Measurements from ENCODE around the gene RRM2.

Gene RRM2

GRCh38 chr2:10160203-10160955, 37.8 kb downstream of the RRM2 start:
- DNase-seq: no peak

DNA sequence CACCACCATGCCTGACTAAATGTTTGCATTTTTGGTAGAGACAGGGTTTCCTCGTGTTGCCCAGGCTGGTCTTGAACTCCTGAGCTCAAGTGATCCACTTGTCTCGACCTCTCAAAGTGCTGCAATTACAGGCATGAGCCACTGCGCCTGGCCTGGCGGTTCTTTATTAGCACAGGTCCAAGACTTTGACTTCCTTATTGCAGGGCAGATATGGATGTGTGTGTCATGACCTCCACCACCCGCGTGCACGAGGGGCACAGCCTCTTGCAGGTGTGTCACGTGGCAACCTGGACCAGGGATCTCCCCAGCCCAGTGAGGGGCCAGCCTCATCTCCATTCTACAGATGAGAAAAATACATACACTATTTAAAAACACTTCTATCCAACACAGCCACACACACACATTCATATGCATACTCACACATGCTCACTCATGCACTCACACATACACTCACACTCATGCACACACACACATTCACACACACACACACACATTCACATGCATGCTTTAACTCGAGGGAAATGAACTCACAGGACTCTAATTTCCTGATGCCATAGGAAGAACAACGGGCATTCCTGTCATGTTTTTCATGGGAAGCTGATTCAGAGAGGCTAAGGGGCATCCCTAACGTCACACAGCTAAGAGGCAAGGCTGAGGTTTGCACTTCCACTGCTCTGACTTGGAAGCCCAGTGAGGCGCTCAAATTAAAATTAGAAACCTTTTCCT, 38.8 kb downstream of the RRM2 start:
- no peak for DNase-seq

GRCh38 chr2:10161961-10162441, 39.5 kb downstream of the RRM2 start:
- DNase-seq: no peak

DNA sequence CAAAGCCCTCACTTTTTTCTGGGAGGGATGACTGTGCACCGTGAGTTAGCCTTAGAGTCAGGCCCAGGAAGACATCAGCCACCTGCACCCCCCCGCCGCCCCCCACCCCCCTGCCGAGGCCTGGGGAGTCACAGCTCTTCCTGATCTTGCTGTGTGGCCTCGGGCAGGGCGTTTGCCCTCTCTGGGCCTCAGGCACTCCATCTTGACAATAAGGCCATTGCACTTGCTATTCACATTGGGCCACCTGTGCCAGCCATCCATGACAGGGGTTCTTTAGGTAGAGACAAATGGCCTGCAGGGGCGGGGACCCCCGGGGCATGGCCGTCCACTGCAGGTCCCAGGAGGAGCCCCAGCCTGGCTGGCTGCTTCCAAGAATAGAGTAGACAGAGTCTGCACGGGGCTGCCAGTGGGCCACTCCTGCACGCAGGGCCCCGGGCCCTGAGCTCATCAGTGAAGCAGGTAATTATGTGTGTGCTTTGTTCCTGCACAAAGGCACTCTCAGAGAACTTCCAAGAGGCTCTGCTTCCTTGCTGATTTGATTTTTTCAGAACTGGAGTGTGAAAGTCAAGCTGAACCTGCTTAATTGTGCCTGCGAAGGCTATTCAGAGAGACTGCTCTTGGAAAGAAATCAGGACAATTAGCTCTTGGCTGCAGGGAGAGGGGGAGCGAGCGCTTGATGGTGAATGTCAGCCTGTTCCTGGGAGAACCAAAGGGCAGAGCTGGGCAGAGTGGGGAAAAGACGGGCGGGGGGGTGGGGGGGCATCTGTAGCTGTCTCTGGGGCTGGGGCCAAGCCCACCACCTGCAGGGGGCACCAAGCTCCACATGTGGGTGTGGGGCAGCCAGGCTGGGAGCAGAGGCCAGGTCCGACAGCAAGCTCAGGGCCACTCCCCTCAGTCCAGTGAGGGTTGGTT, 40.3 kb downstream of the RRM2 start:
- peak; percentile 22 for DNase-seq

- DNase-seq: no peak
Measured at GRCh38 chr2:10163498-10164486, 41.3 kb downstream of the RRM2 start.

GRCh38 chr2:10164601-10165000, 42.1 kb downstream of the RRM2 start:
- DNase-seq: no peak

GRCh38 chr2:10165282-10165681, 42.7 kb downstream of the RRM2 start:
- no peak for DNase-seq

DNA sequence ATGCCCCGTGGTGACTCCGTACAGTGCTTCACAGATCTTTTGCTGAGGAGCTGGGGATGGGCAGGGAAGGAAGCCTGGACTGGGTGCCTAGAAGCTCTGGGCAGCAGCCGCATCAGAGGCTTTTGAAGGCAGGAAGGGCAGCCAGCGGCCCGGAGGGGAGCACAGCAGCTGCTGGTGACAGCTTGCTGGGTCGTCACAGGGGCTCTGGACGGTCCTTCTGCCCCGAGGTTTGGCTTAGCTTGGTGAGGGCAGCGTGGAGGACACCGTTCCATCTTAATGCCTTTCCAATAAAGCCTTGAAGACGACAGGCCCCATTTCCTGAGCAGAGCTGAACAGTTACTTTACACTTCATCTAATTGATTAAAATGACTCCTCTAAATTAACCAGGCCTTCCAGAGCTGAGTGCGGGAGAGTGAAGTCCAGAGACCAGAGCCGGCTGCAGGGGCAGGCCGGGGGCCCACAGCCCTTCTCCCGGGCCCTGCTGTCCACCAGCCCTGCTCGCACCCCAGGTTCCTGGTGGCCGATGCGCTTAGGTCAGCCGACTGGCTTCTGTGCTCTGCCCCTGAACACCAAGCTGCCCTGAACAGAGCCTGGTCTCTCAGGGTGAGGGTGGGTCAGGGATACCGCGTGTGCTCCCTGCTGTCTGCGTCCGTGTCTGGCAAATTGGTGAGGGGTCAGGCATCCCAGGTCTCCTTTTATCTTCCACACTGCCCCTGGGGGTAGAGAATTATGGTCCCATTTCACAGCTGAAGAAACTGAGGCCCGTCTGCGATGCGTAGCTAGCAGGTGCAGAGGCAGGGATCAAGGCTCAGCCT, 43.5 kb downstream of the RRM2 start:
- no peak for DNase-seq

- DNase-seq: no peak
Measured at GRCh38 chr2:10166676-10167292, 44.2 kb downstream of the RRM2 start.

GRCh38 chr2:10167316-10167715, 44.8 kb downstream of the RRM2 start:
- no peak for DNase-seq

DNA sequence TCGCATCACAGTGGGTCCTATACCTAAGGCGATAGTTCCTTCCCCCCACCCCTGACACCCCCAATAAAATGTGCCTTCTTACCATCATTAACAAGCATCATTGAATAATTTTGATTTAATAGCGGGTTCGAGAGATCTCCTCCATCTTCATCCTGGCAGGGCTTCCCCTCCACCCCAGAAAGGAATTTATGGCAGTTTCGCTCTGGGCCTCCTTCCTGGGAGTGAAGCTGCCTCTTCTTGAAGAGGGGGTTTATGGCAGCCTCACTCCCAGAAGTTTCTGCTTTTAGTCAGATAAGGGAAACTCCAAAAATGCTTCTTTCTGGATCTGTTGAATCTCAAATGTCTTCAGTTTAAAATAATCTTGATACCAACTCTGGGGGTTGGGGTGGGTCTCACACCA, 45.7 kb downstream of the RRM2 start:
- no peak for DNase-seq

GRCh38 chr2:10169053-10169578, 46.6 kb downstream of the RRM2 start:
- DNase-seq: no peak

- DNase-seq: no peak
Measured at GRCh38 chr2:10169581-10169980, 47.0 kb downstream of the RRM2 start.

DNA sequence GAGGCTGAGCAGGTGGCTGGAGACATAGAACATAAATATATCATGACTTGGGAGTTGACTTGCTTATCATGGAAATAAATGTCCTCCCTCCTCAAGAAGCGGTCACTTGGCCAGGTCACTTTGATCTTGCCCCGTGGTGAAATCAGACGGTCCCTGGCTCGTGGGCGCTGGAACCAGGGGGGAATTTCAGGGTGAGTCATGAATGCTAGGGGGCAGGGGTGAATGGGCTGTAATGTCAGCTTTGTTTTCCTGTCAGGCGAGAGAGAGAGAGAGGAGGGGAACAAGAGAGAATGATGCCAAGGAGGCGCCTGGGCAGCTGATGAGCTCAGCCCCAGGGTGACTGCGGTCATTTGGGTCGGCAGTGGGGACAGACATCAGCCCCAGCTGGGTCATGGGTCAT, 47.7 kb downstream of the RRM2 start:
- DNase-seq: no peak

GRCh38 chr2:10171006-10171800, 48.7 kb downstream of the RRM2 start:
- DNase-seq: no peak

- no peak for DNase-seq
Measured at GRCh38 chr2:10172033-10172871, 49.7 kb downstream of the RRM2 start.

DNA sequence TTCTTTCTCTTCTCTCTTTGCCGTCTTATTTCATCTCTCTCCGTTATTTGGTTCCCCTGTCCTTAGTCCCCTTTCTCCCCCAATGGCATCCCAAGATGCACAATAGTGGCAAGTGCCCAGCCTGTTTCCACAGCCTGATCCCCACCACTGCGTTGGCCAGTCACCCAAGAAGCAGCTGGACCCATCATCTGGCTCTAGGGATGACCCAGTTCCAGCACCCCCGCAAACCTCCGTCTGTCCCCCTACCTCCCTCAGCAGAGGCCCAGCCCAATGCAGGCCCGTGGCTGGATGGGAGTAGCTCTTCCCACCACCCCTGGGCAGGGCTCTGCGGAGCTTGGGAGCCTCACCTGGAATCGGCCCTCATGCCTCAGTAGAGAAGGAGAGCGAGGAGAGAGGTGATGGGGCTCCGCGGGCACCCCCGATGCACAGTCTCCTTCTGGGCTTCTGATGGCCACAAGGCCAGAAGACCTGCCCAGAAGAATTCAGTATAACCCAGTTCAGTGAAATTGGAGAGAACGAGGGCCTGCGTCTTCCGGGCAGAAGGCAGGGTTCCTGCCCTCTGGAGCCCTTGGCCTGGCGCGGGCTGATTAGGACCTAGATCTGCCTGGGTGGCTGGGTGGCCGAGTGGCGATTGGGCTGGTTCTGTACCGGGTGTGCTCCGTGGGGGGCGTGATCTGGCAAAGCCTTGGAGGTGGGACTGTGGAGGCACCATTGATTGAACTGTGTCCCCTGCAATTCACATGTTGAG, 50.9 kb downstream of the RRM2 start:
- no peak for DNase-seq

DNA sequence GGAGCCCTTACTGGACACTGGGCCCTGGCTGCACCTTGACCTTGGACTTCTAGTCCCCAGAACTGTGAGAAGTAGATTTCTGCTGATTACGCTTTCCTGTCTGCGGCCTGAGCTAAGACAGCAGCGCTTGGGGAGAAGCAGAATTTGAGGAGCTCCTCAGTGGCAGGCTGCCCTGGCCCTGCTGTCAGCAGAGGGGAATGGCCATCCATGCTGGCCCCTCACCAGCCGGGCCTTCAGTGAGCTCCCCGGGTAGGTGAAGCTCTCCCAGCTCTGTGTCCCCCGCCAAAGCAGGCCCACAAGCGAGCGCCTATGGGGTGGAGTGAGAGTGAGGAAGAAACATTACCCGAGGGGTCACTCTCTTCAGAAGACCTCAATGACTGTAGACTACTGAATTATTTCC, 51.6 kb downstream of the RRM2 start:
- DNase-seq: no peak
